Measurements from ENCODE around the gene SLC7A7. TPM values are rescaled to one million over a fixed set of nuclear protein-coding genes. Genes with fewer than 3 reads are reported as not detected.

The SLC7A7 gene
- total RNA-seq, 1 donor: 4.3 TPM

DNA sequence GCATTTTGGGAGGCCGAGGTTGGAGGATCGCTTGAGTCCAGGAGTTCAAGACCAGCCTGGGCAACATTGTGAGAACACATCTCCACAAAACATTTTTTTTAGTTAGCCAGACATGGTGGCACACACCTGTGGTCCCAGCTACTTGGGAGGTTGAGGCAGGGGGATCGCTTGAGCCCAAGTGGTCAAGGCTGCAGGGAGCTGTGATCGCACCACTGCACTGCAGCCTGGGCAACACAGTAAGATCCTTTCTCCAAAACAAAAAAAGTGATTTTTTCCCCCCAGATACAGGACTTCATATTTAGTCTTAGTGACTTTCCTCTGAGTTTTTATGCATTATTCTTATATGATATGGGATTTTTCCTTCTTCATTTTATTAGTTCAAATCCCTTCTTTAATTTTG, 28.6 kb downstream of the SLC7A7 start:
- no peak overlapping the region for H3K27ac ChIP-seq (ENCODE audit: low read depth, low read length)
- H3K4me1 ChIP-seq (ENCODE audit: insufficient read depth, low read length): peaks cover 4% of the 10 kb centered on the region
- no peak for TF ChIP-seq CTCF (IDR thresholded peaks at IDR 0.05; ENCODE audit: extremely low read depth, low read depth, low read length)
- no peaks in the 10 kb centered on the region for H3K9me3 ChIP-seq (ENCODE audit: low read depth, low read length)
- no peaks in the 10 kb centered on the region for H3K36me3 ChIP-seq (ENCODE audit: insufficient read depth, low read length)
- H3K4me3 ChIP-seq (ENCODE audit: insufficient read depth, low read length): no peak overlapping the region
- H2AFZ ChIP-seq (ENCODE audit: low read length): no peak overlapping the region
- H3K27me3 ChIP-seq (ENCODE audit: insufficient read depth, low read length): no peaks in the 10 kb centered on the region
- no peak overlapping the region for H3K4me2 ChIP-seq (ENCODE audit: insufficient read depth, low read length)
- H3K79me2 ChIP-seq (ENCODE audit: insufficient read depth, low read length): no peaks in the 10 kb centered on the region
- no peak for DNase-seq (ENCODE audit: insufficient read length, low spot score, missing footprints)
- no peaks in the 10 kb centered on the region for H4K20me1 ChIP-seq (ENCODE audit: insufficient read depth, low read length)

DNA sequence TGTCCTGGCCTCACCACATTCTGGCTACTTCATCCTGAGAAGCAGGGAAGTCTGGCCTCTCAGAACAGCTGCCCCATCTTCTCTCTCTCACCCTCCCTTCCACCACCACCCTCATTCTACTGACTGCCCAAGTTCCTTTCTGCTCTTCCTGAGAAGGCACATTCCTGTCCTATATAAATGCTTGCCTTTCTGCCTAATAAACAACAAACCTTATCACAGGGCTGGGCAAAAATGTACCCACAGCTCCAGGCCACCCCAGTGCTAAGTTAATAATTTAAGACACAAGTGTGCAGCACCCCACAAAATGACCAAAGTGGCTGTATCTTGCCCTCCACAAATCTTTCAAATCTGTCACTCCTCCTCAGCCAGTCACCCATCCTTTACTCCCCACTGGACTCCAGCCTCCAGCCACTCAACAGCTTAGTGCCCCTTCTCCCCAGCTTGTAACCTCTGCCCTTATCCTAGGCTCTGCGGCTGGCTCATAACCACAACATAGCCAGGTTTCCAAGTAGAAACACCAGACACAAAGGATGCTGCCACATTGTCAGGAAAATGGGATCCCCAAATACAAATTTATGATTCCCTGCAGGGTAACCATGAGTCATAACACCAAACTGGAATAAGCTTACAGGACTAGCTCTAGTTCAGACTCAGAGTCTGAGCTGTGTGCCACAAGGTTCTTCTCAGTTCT, 33.8 kb downstream of the SLC7A7 start:
- TF ChIP-seq CTCF (IDR thresholded peaks at IDR 0.05; ENCODE audit: extremely low read depth, low read depth, low read length): no peak

DNA sequence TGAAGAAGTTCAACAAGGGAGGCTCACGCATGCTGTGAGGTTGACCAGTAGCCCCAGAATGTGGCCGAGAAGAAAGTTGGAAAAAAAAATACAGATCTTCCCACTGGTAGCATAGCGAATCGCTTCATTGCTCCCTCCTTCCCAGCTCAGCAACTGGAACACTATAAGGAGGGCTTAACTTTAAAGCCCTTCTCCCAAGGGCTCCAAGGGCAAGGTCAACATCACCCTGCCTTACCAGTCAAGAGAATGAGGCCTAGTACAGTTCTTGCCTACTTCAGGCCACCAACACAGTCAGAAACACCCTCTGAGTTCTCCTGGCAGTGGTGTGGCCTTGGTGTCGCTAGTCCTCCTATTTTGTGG, 34.3 kb downstream of the SLC7A7 start:
- Histone ChIP-seq H3K4me3 (ENCODE audit: insufficient read depth, low read length) (no peak overlapping the region), H3K4me2 (ENCODE audit: insufficient read depth, low read length) (no peak overlapping the region), H3K27me3 (ENCODE audit: insufficient read depth, low read length) (no peaks in the 10 kb centered on the region), H3K9me3 (ENCODE audit: low read depth, low read length) (no peaks in the 10 kb centered on the region), H3K4me1 (ENCODE audit: insufficient read depth, low read length) (peaks cover 16% of the 10 kb centered on the region), H3K36me3 (ENCODE audit: insufficient read depth, low read length) (no peaks in the 10 kb centered on the region), H4K20me1 (ENCODE audit: insufficient read depth, low read length) (no peaks in the 10 kb centered on the region), H2AFZ (ENCODE audit: low read length) (peak overlapping the region; percentile 16), H3K79me2 (ENCODE audit: insufficient read depth, low read length) (no peaks in the 10 kb centered on the region), H3K27ac (ENCODE audit: low read depth, low read length) (no peak overlapping the region)
- no peak for DNase-seq (ENCODE audit: insufficient read length, low spot score, missing footprints)
- no peak for TF ChIP-seq CTCF (IDR thresholded peaks at IDR 0.05; ENCODE audit: extremely low read depth, low read depth, low read length)

More for the DNA sequence above, 33.8 kb downstream of the SLC7A7 start:
- DNase-seq (ENCODE audit: insufficient read length, low spot score, missing footprints): peak; percentile 66
- H3K27ac ChIP-seq (ENCODE audit: low read depth, low read length): no peak overlapping the region
- no peaks in the 10 kb centered on the region for H4K20me1 ChIP-seq (ENCODE audit: insufficient read depth, low read length)
- no peaks in the 10 kb centered on the region for H3K36me3 ChIP-seq (ENCODE audit: insufficient read depth, low read length)
- H3K79me2 ChIP-seq (ENCODE audit: insufficient read depth, low read length): no peaks in the 10 kb centered on the region
- H3K9me3 ChIP-seq (ENCODE audit: low read depth, low read length): no peaks in the 10 kb centered on the region
- H3K27me3 ChIP-seq (ENCODE audit: insufficient read depth, low read length): no peaks in the 10 kb centered on the region
- no peak overlapping the region for H3K4me3 ChIP-seq (ENCODE audit: insufficient read depth, low read length)
- H2AFZ ChIP-seq (ENCODE audit: low read length): peak overlapping the region; percentile 16
- H3K4me2 ChIP-seq (ENCODE audit: insufficient read depth, low read length): no peak overlapping the region
- H3K4me1 ChIP-seq (ENCODE audit: insufficient read depth, low read length): peaks cover 16% of the 10 kb centered on the region

- no peak for DNase-seq (ENCODE audit: insufficient read length, low spot score, missing footprints)
- Histone ChIP-seq H3K27ac (ENCODE audit: low read depth, low read length) (no peak overlapping the region), H2AFZ (ENCODE audit: low read length) (peak overlapping the region; percentile 20), H3K4me3 (ENCODE audit: insufficient read depth, low read length) (no peak overlapping the region), H3K27me3 (ENCODE audit: insufficient read depth, low read length) (no peaks in the 10 kb centered on the region), H3K79me2 (ENCODE audit: insufficient read depth, low read length) (no peaks in the 10 kb centered on the region), H3K36me3 (ENCODE audit: insufficient read depth, low read length) (no peaks in the 10 kb centered on the region), H3K4me1 (ENCODE audit: insufficient read depth, low read length) (peaks cover 16% of the 10 kb centered on the region), H4K20me1 (ENCODE audit: insufficient read depth, low read length) (no peaks in the 10 kb centered on the region), H3K4me2 (ENCODE audit: insufficient read depth, low read length) (no peak overlapping the region), H3K9me3 (ENCODE audit: low read depth, low read length) (no peaks in the 10 kb centered on the region)
- no peak for TF ChIP-seq CTCF (IDR thresholded peaks at IDR 0.05; ENCODE audit: extremely low read depth, low read depth, low read length)
Observed at GRCh38 chr14:22780105-22780679, 35.0 kb downstream of the SLC7A7 start.

Data from osteoblast (primary cell).